Measurements from ENCODE around the gene KRTAP5-9. TPM values are rescaled to one million over a fixed set of nuclear protein-coding genes. Genes with fewer than 3 reads are reported as not detected.
A peak's percentile ranks its signal among the peaks of the same experiment; 100 is the strongest.
"Not testable (repeated sequence)": the region's sequence is repeated elsewhere in the genome, so short reads cannot be mapped to it uniquely, and the experiment has no call there.

KRTAP5-9 gene
- total RNA-seq, 6 donors from 2014 or later, result 0.24 to 0.26 TPM; not detected in 4

GRCh38 chr11:71580057-71581003 lies 32.1 kb downstream of the KRTAP5-9 start:
- Histone ChIP-seq H3K36me3 (no peaks in the 10 kb centered on the region), H3K27ac (no peak overlapping the region), H3K4me3 (no peak overlapping the region), H3K4me1 (peaks cover 0 to 7% (median 0%) of the 10 kb centered on the region in 4 donors), H3K9me3 (no peaks in the 10 kb centered on the region), H3K27me3 (no peaks in the 10 kb centered on the region)
- TF ChIP-seq POLR2A (IDR thresholded peaks at IDR 0.05), result no peak
- no peak for TF ChIP-seq POLR2AphosphoS5 (IDR thresholded peaks at IDR 0.05)
- no peak for TF ChIP-seq EP300 (IDR thresholded peaks at IDR 0.05)
- peak in 5 of 6 experiments; percentile 58 to 82 (median 70) for TF ChIP-seq CTCF (IDR thresholded peaks at IDR 0.05)
- 7% methylated on average over 8 of the region's 8 CpGs for WGBS, 2 donors
- ATAC-seq (ENCODE audit: low FRiP score in 2 of 2), result peak; percentile 73 to 78
- DNase-seq, result peak in 1 of 2 donors; percentile 70

GRCh38 chr11:71581826-71582225 lies 33.6 kb downstream of the KRTAP5-9 start:
- Histone ChIP-seq H3K27ac (no peak overlapping the region), H3K4me1 (peaks cover 0 to 7% (median 0%) of the 10 kb centered on the region in 4 donors), H3K36me3 (no peaks in the 10 kb centered on the region), H3K27me3 (no peaks in the 10 kb centered on the region), H3K9me3 (no peaks in the 10 kb centered on the region), H3K4me3 (no peak overlapping the region)
- no peak for DNase-seq
- ATAC-seq (ENCODE audit: low FRiP score in 2 of 2), result no peak
- 80 to 82% methylated on average over 4 of the region's 4 CpGs for WGBS, 2 donors
- TF ChIP-seq POLR2A (IDR thresholded peaks at IDR 0.05), result no peak
- TF ChIP-seq EP300 (IDR thresholded peaks at IDR 0.05), result no peak
- no peak for TF ChIP-seq CTCF (IDR thresholded peaks at IDR 0.05)
- TF ChIP-seq POLR2AphosphoS5 (IDR thresholded peaks at IDR 0.05), result no peak

- Histone ChIP-seq H3K36me3 (no peaks in the 10 kb centered on the region), H3K27me3 (no peaks in the 10 kb centered on the region), H3K27ac (no peak within 1 kb of the TSS), H3K9me3 (no peaks in the 10 kb centered on the region), H3K4me3 (no peak within 1 kb of the TSS), H3K4me1 (peaks cover 0 to 7% (median 0%) of the 10 kb centered on the region in 4 donors)
- WGBS, 2 donors, result 74 to 77% methylated on average over 3 of the region's 3 CpGs
- TF ChIP-seq POLR2A (IDR thresholded peaks at IDR 0.05), result no peak
- TF ChIP-seq CTCF (IDR thresholded peaks at IDR 0.05), result no peak
- TF ChIP-seq POLR2AphosphoS5 (IDR thresholded peaks at IDR 0.05), result no peak
- no peak for TF ChIP-seq EP300 (IDR thresholded peaks at IDR 0.05)
- ATAC-seq (ENCODE audit: low FRiP score in 2 of 2) (no peak), DNase-seq (peak in 1 of 2 donors; percentile 32)
These were observed 34.2 kb downstream of the KRTAP5-9 start, which contains the start of gene KRTAP5-11 for GRCh38 chr11:71582309-71582895. Gene KRTAP5-11 (minus strand): TSS chr11:71582875. CDS start chr11:71582837, 38 bp downstream.

GRCh38 chr11:71582969-71583368 lies 34.7 kb downstream of the KRTAP5-9 start:
- H3K9me3 ChIP-seq; DNase-seq; ATAC-seq (ENCODE audit: low FRiP score in 2 of 2); H3K4me1 ChIP-seq; H3K36me3 ChIP-seq; H3K4me3 ChIP-seq; H3K27me3 ChIP-seq; H3K27ac ChIP-seq: not testable (repeated sequence)
- WGBS, 2 donors, result 86 to 90% methylated on average over 2 of the region's 2 CpGs

- 89 to 90% methylated on average over 5 of the region's 5 CpGs for WGBS, 2 donors
- not testable (repeated sequence) for H3K27me3 ChIP-seq; H3K27ac ChIP-seq; H3K4me1 ChIP-seq; H3K36me3 ChIP-seq; H3K9me3 ChIP-seq; DNase-seq; ATAC-seq (ENCODE audit: low FRiP score in 2 of 2); H3K4me3 ChIP-seq
These were observed 37.5 kb downstream of the KRTAP5-9 start for GRCh38 chr11:71585673-71586072.

GRCh38 chr11:71588314-71588713 lies 40.1 kb downstream of the KRTAP5-9 start:
- H3K27ac ChIP-seq; H3K4me3 ChIP-seq; H3K9me3 ChIP-seq; H3K36me3 ChIP-seq; ATAC-seq (ENCODE audit: low FRiP score in 2 of 2); H3K4me1 ChIP-seq; DNase-seq; H3K27me3 ChIP-seq: not testable (repeated sequence)
- 58 to 79% methylated on average over 3 to 4 of the region's 4 CpGs for WGBS, 2 donors

GRCh38 chr11:71588822-71589545 lies 40.8 kb downstream of the KRTAP5-9 start:
- 57 to 66% methylated on average over 11 of the region's 11 CpGs for WGBS, 2 donors
- H3K9me3 ChIP-seq; H3K4me1 ChIP-seq; H3K4me3 ChIP-seq; H3K27me3 ChIP-seq; DNase-seq; H3K36me3 ChIP-seq; ATAC-seq (ENCODE audit: low FRiP score in 2 of 2); H3K27ac ChIP-seq: not testable (repeated sequence)

GRCh38 chr11:71589546-71589920 lies 41.3 kb downstream of the KRTAP5-9 start:
- H3K27me3 ChIP-seq; ATAC-seq (ENCODE audit: low FRiP score in 2 of 2); DNase-seq; H3K36me3 ChIP-seq; H3K4me1 ChIP-seq; H3K9me3 ChIP-seq; H3K27ac ChIP-seq; H3K4me3 ChIP-seq: not testable (repeated sequence)
- WGBS, 2 donors, result 68 to 73% methylated on average over 8 of the region's 8 CpGs

All from upper lobe of left lung (tissue), 6 donors.